SJSA1 (cell line): Measurements from ENCODE around the gene HECTD2. TPM values are rescaled to one million over a fixed set of nuclear protein-coding genes. Genes with fewer than 3 reads are reported as not detected.
"Not testable (repeated sequence)": the region's sequence is repeated elsewhere in the genome, so short reads cannot be mapped to it uniquely, and the experiment has no call there.

Experiments
- DNase-seq, 2 experiments: peaks; one replicate each; pipeline ENCODE4 v3.0.0-alpha.2; 2015 to 2020; ENCODE audit warnings: low spot score in 2 of 2, low read depth in 1 of 2
- H3K27ac ChIP-seq: fragments of 250-450 bp; sonication (Bioruptor Pico); 2 replicates; pipeline ENCODE4 v1.5.1; 2020; ENCODE audit warnings: mild to moderate bottlenecking, moderate library complexity
- H3K27me3 ChIP-seq: fragments of 250-450 bp; sonication (Bioruptor Pico); replicated peaks from 2 replicates; pipeline ENCODE4 v1.5.1; 2020; ENCODE audit warnings: mild to moderate bottlenecking, moderate library complexity
- H3K36me3 ChIP-seq: fragments of 250-450 bp; sonication (Bioruptor Pico); 2 replicates; pipeline ENCODE4 v1.5.1; 2020; ENCODE audit warnings: mild to moderate bottlenecking
- H3K4me1 ChIP-seq: fragments of 250-450 bp; sonication (Bioruptor Pico); replicated peaks from 2 replicates; pipeline ENCODE4 v1.6.1; 2021; ENCODE audit warnings: mild to moderate bottlenecking
- H3K4me3 ChIP-seq: fragments of 250-450 bp; sonication (Bioruptor Pico); 2 replicates; pipeline ENCODE4 v1.5.1; 2020; ENCODE audit warnings: mild to moderate bottlenecking
- H3K9me3 ChIP-seq: fragments of 250-450 bp; sonication (Bioruptor Pico); replicated peaks from 2 replicates; pipeline ENCODE4 v1.5.1; 2020; ENCODE audit warnings: mild to moderate bottlenecking
- total RNA-seq: library from RNA; depleted of rRNA; stranded (reverse); fragments of >200 nt; shearing (Covaris generic); gene quantifications from 2 replicates; pipeline ENCODE4 v1.2.3, GENCODE V29; 2014

The HECTD2 gene
- total RNA-seq, 1 experiment from 2014 or later = 19.7 TPM

DNA sequence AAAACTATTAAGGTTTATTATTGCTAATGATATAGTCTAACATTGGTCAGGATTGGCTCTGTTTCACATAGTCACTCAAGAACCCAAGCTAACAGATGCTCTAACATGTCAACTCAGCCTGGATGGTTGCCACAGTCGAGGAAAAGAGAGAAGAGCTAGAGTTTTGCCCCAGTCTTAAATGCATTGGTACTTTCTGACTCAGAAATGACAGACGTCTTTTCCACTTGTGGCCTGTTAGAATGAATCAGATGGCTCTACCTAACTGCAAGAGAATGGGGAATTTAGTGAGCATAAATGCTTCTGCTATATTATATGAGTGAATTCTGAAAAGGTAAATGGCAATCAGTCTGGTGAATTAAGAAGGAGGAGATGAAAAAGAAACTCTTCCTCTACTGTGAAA, 13.9 kb downstream of the HECTD2 start:
- H3K36me3 ChIP-seq = no peaks in the 10 kb centered on the region; the same call in 1 of the 2 replicates
- H3K27me3 ChIP-seq = no peaks in the 10 kb centered on the region
- no peaks in the 10 kb centered on the region for H3K9me3 ChIP-seq
- peaks cover 8% of the 10 kb centered on the region for H3K4me1 ChIP-seq
- no peak overlapping the region for H3K4me3 ChIP-seq
- DNase-seq = no peak
- no peak overlapping the region for H3K27ac ChIP-seq

DNA sequence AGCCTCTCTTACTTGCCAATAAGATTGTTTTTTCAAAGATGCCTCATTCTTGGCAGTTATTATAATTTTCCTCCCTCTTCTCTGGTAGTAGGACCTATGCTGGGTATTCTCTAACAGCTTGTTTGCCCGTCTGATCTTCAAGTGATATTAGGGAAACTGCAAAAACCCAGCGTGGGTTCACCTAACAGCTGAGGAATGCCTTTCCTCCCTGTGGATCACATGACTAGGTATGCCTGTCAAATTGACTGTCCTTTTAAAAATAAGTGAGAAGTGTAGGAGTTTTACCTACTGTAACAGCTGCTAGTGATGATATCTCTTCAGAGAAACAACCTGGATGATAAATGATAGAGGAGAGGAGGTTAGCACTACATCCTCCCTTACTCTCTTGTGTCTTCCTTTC, 22.0 kb downstream of the HECTD2 start:
- no peak overlapping the region for H3K4me3 ChIP-seq
- H3K9me3 ChIP-seq = no peaks in the 10 kb centered on the region
- no peaks in the 10 kb centered on the region for H3K27me3 ChIP-seq

DNA sequence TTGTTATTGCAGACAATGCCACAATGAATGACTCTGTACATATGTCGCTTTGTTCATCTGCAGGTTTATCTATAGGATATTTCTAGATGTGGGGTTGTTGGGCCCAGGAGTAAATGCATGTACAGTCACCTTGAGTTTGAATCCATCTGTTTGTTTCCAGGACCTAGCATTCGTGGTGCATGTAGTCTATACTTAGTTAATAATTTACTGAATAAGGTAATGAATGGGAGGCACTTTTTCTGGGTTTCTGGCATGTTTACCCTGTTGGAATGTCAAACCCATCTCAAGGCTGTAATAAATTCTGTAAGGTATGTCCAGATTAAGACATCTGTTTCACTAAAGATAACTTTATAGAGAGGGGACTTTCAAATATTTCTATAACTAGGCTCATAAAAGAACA, 23.5 kb downstream of the HECTD2 start:
- no peak for DNase-seq
- peaks cover 21% of the 10 kb centered on the region for H3K36me3 ChIP-seq
- no peaks in the 10 kb centered on the region for H3K27me3 ChIP-seq
- no peaks in the 10 kb centered on the region for H3K9me3 ChIP-seq
- no peak overlapping the region for H3K27ac ChIP-seq
- H3K4me1 ChIP-seq = peaks cover 7% of the 10 kb centered on the region
- H3K4me3 ChIP-seq = no peak overlapping the region

More for the DNA sequence above, 22.0 kb downstream of the HECTD2 start:
- peaks cover 21% of the 10 kb centered on the region for H3K36me3 ChIP-seq
- DNase-seq = no peak
- no peak overlapping the region for H3K27ac ChIP-seq
- peaks cover 7% of the 10 kb centered on the region for H3K4me1 ChIP-seq

DNA sequence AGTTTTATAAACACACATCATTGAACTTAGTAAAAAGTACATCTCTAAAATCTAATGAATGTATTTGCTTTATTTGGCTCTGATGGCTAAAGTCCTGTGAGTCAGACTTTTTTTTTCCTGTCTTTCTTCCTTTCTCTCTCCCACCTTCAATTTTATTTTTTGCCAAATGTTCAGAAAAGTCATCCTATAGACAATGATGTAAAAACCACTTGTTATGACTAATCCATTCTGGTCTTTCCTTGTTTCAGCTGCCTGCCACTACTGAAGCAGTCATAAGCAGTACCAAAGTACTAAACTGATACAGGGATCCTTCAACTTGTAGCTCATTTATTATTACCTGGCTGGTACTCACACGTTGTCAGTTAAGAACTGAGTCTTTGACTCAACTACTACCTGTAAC, 23.9 kb downstream of the HECTD2 start:
- Histone ChIP-seq H3K27me3 (no peaks in the 10 kb centered on the region), H3K4me3 (no peak overlapping the region), H3K4me1 (peaks cover 7% of the 10 kb centered on the region), H3K36me3 (peaks cover 21% of the 10 kb centered on the region), H3K27ac (no peak overlapping the region), H3K9me3 (no peaks in the 10 kb centered on the region)
- DNase-seq = no peak

DNA sequence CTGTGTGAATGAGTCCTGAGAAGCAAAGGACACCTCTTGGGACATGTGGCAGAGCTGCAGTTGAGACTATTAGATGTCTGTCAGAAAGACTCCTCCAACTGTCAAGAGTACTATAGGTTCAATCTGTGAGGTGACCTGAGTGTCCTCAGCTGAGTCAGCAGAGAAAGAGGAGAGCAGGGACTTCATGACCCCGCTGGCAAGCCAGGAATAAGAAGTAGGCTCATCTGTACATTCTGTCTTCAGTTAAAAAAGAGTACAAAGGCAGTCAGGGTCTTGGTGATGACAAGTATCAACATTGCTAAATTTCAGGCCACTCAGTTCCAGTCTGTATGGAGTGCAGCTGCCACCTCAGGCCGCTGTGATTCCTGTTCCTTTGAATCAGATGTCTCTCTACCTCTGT, 25.1 kb downstream of the HECTD2 start:
- Histone ChIP-seq H3K36me3 (peaks cover 21% of the 10 kb centered on the region), H3K4me1 (peaks cover 7% of the 10 kb centered on the region), H3K9me3 (no peaks in the 10 kb centered on the region), H3K27ac (no peak overlapping the region), H3K4me3 (no peak overlapping the region), H3K27me3 (no peaks in the 10 kb centered on the region)
- DNase-seq = no peak

DNA sequence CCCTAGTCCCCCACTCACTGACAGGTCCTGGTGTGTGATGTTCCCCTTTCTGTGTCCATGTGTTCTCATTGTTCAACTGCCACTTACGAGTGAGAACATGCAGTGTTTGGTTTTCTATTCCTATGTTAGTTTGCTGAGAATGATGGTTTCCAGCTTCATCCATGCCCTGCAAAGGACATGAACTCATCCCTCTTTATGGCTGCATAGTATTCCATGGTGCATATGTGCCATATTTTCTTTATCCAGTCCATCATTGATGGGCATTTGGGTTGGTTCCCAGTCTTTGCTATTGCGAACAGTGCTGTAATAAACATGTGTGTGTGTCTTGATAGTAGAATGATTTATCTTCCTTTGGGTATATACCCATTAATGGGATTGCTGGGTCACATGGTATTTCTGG, 28.1 kb downstream of the HECTD2 start:
- H3K36me3 ChIP-seq = peaks cover 18% of the 10 kb centered on the region
- H3K9me3 ChIP-seq = not testable (repeated sequence)

DNA sequence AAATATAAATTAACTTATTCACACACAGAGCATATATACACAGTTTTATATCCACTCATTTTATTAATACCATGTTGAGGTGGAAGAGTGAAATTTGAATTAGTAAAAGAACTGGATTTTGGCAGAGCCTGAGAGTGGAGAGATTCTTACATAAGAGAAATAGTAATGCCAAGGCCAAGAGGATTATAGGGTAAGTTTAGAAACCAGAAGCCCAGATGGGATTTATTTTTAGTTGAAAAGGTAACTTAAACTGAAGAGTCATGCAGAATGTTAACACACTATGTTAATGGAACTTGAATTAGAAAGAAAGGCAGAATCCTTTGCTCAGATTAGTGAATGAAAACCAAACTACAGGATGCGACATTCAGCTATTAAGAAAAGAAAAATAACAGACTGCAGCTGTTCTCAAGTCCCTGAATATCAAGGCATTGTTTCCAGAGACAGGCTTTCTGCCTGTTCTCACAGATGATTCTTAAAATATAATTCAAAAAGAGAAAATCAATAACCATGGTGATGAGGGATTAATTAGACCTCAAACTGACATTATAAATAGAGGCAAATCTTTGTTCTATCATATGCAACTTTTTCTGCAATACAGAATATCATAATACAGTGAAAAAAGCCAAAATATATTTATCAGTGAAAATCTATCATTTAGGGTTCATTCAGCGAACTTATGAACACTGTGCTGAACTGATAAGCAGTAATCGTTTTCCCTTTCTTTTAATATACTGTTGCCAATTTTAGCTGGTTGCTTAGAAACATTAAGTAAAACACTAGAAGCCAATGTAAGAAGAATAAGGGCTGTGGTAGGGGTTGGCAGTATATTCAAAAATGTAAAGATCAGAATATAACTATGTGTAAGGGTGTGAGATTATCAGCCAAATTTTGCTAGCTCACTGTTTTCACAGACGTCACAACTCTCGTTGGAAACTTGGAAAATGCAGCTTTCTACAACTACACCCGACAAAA, 34.4 kb downstream of the HECTD2 start:
- no peaks in the 10 kb centered on the region for H3K4me1 ChIP-seq

More for the DNA sequence above, 28.1 kb downstream of the HECTD2 start:
- not testable (repeated sequence) for H3K27me3 ChIP-seq, DNase-seq, H3K4me1 ChIP-seq, H3K27ac ChIP-seq, H3K4me3 ChIP-seq

DNA sequence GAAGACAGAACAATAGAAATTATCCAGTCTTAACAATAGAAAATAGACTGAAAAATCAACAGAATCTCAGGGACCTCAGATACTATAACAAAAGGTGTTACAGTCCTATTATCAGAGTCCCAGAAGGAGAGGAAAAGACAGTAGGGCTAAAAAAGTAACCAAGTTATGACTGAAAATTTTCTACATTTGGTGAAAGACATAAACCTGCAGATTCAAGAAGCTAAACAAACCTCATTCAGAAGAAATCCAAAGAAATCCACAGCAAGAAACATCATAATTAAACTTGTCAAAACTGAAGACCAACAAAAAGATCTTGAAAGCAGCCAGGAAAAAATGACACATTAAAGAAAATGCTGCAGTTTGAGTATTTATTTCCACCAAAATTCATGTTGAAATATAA, 41.9 kb downstream of the HECTD2 start:
- peaks cover 2% of the 10 kb centered on the region; the same call in 1 of the 2 replicates for H3K36me3 ChIP-seq
- no peaks in the 10 kb centered on the region for H3K4me1 ChIP-seq
- H3K4me3 ChIP-seq = no peak overlapping the region
- DNase-seq = no peak
- H3K27ac ChIP-seq = no peak overlapping the region
- H3K27me3 ChIP-seq = no peaks in the 10 kb centered on the region
- H3K9me3 ChIP-seq = peaks cover 5% of the 10 kb centered on the region; the same call in 1 of the 2 replicates

More for the DNA sequence above, 34.4 kb downstream of the HECTD2 start:
- Histone ChIP-seq H3K4me3 (no peak overlapping the region), H3K27ac (no peak overlapping the region), H3K27me3 (no peaks in the 10 kb centered on the region), H3K36me3 (no peaks in the 10 kb centered on the region), H3K9me3 (0 out of 2 replicates have a peak, but pooled peaks cover 3% of the 10 kb centered on the region)
- no peak for DNase-seq

DNA sequence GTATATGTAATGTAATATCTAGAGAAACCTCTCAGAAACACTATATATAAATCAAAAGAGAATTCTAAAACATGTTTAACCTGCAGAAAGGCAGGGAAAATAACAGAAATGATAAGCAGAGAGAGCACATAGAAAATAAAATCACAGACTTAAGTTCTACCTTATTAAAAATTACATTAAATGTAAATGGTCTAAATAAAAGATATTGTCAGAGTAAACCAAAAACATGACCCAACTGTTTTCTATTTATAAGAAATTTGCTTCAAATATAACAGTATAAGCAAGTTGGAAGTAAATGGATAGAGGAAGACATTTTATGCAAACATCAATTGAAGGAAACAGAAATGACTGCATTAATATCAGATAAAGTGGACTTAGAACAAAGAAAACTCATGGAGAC, 43.4 kb downstream of the HECTD2 start:
- Histone ChIP-seq H3K27ac (no peak overlapping the region), H3K36me3 (peaks cover 2% of the 10 kb centered on the region; the same call in 1 of the 2 replicates), H3K9me3 (peaks cover 5% of the 10 kb centered on the region; the same call in 1 of the 2 replicates), H3K4me1 (no peaks in the 10 kb centered on the region), H3K27me3 (no peaks in the 10 kb centered on the region), H3K4me3 (no peak overlapping the region)
- DNase-seq = no peak

DNA sequence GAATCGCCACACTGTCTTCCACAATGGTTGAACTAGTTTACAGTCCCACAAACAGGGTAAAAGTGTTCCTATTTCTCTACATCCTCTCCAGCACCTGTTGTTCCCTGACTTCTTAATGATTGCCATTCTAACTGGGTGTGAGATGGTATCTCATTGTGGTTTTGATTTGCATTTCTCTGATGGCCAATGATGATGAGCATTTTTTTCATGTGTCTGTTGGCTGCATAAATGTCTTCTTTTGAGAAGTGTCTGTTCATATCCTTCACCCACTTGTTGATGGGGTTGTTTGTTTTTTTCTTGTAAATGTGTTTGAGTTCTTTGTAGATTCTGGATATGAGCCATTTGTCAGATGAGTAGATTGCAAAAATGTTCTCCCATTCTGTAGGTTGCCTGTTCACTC, 45.0 kb downstream of the HECTD2 start:
- peaks cover 12% of the 10 kb centered on the region for H3K36me3 ChIP-seq
- H3K9me3 ChIP-seq, DNase-seq, H3K27ac ChIP-seq, H3K4me3 ChIP-seq, H3K27me3 ChIP-seq, H3K4me1 ChIP-seq: not testable (repeated sequence)

DNA sequence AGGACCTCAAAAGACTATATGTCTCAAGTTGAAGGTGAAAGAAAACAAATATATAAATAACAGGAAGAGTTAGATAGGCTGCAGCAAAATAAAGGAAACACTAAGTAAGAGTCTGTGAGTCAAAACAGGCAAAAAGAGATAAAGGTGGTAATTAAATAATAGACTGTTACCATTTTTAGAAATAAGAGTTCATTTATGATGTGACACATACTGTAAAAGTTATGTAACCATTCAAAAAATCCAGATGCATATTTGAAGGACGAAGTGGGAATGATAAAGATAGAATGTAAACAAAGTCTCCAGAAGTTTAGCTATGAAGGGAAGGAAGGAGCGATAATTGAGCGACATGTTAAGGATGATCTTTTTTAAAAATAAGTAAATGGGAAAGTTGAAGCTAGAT, 50.5 kb downstream of the HECTD2 start:
- Histone ChIP-seq H3K4me1 (no peaks in the 10 kb centered on the region), H3K27ac (no peak overlapping the region), H3K4me3 (no peak overlapping the region), H3K9me3 (no peaks in the 10 kb centered on the region), H3K27me3 (no peaks in the 10 kb centered on the region), H3K36me3 (peaks cover 24% of the 10 kb centered on the region)
- no peak for DNase-seq

DNA sequence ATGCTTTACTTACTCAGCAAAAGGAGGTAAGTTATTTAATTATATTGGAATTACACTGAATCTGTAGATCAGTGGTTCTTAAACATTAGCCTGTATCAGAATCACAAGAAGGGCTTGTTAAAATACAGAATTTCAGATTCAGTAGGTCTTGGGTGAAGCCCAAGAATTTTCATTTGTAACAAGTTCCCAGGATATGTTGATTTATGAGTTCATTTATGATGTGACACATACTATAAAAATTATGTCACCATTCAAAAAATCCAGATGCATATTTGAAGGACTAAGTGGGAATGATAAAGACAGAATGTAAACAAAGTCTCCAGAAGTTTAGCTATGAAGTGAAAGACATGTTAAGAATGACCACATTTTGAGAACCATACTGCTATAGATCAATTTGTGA, 52.3 kb downstream of the HECTD2 start:
- H3K27ac ChIP-seq = no peak overlapping the region
- H3K4me1 ChIP-seq = no peaks in the 10 kb centered on the region
- peaks cover 24% of the 10 kb centered on the region for H3K36me3 ChIP-seq
- no peak overlapping the region for H3K4me3 ChIP-seq
- no peaks in the 10 kb centered on the region for H3K9me3 ChIP-seq
- no peak for DNase-seq
- H3K27me3 ChIP-seq = no peaks in the 10 kb centered on the region

DNA sequence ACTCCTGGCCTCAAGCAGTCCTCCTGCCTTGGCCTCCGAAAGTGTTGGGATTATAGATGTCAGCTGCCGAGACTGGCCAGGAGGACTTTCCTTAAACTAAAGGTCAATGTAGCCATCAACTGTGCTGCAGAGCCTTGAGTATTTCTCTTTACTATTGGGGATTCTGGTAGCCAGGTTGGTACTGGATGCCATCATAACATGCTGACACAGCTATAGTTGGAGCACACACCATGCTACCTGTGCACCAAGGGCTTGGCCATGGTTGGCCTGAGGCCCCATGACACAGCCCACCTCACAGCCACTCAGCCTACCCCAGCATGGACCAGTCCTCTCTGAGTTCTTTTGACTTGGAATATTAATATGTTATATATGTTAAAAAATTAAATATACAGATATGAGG, 54.4 kb downstream of the HECTD2 start:
- Histone ChIP-seq H3K36me3 (peaks cover 20% of the 10 kb centered on the region), H3K4me1 (no peaks in the 10 kb centered on the region), H3K9me3 (no peaks in the 10 kb centered on the region)

DNA sequence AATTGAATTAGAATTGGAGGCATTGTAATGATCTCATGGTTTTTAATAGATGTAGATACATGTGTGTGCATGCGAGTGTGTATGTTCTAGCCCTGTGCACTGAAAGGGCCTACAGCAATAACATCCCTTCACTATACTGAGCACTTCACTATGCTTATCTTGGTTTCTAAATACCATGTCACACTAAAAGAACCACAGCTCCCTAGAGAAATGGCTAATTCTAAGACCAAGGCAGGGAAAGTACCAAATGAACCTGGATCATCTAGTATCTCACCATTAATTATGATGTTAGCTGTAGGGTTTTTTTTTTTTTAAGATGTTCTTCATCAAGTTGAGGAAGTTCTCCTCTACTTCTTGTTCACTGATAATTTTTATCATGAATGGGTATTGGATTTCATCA, 55.1 kb downstream of the HECTD2 start:
- Histone ChIP-seq H3K36me3 (peaks cover 14% of the 10 kb centered on the region), H3K27me3 (no peaks in the 10 kb centered on the region), H3K4me3 (no peak overlapping the region), H3K27ac (no peak overlapping the region), H3K9me3 (no peaks in the 10 kb centered on the region), H3K4me1 (no peaks in the 10 kb centered on the region)
- no peak for DNase-seq

More for the DNA sequence above, 54.4 kb downstream of the HECTD2 start:
- no peaks in the 10 kb centered on the region for H3K27me3 ChIP-seq
- no peak overlapping the region for H3K4me3 ChIP-seq
- no peak for DNase-seq
- no peak overlapping the region for H3K27ac ChIP-seq
